K562 (cell line): ENCODE measurements around the gene ZDHHC18. TPM values are rescaled to one million over a fixed set of nuclear protein-coding genes. Genes with fewer than 3 reads are reported as not detected.

Experiments used
- ATAC-seq: fragments of 200-7000 bp; cut with Tn5 transposase; 3 replicates; pipeline ENCODE4 v1.9.1; 2020; ENCODE audit warnings: moderate library complexity
- BruUV-seq: library from RNA; stranded (reverse); fragments of 400-500 nt; replicated peaks from 2 replicates; lab custom pipeline; 2021; lab: Mats Ljungman, UMichigan
- CTCF ChIA-PET: fragments of 300-600 bp; formaldehyde crosslinking; extraction: SDS; loops from one replicate; lab custom pipeline; 2021; ENCODE audit warnings: low intra/inter-chr PET ratio; lab: Yijun Ruan, JAX
- POLR2A ChIA-PET: fragments of 300-600, 350-650 bp; sonication (Branson Sonifier 250); formaldehyde crosslinking; extraction: SDS; loops from one replicate; lab custom pipeline; 2021; ENCODE audit warnings: antibody characterized with exemption, inconsistent platforms; lab: Yijun Ruan, JAX
- DNase-seq, 4 experiments: peaks; one replicate each; pipeline versions ENCODE4 v3.0.0 to v3.0.0-alpha.2; 2011 to 2018; ENCODE audit warnings: low spot score in 3 of 4, mixed read lengths in 3 of 4; ENCODE audit errors: extremely low read depth in 1 of 4
- FAIRE-seq: peaks from 2 replicates; lab custom pipeline; 2011; peaks lifted over from hg19 to GRCh38; lab: Jason Lieb, UNC
- H2AFZ ChIP-seq: 2 replicates; pipeline ENCODE4 v1.6.0; 2011; ENCODE audit warnings: low read depth, low read length, control low read depth, inconsistent platforms
- H3K27ac ChIP-seq: fragments of 200-600 bp; 3 replicates; pipeline ENCODE4 v1.8.0; 2011; ENCODE audit warnings: low read depth, mild to moderate bottlenecking, control low read depth, inconsistent platforms, low read length, moderate library complexity, mixed read lengths; ENCODE audit errors: extremely low read depth
- H3K27me3 ChIP-seq, 2 experiments: fragments of 300-600 bp in 1 of 2; 2 replicates in 1 of 2; 3 replicates in 1 of 2; pipeline versions ENCODE4 v1.6.0 to v1.8.0; 2011; ENCODE audit warnings: inconsistent platforms in 2 of 2, low read length in 2 of 2, mild to moderate bottlenecking in 1 of 2, mixed read lengths in 1 of 2, moderate library complexity in 1 of 2; ENCODE audit not compliant: control insufficient read depth in 2 of 2, insufficient read depth in 2 of 2
- H3K36me3 ChIP-seq: fragments of 300-600 bp; 3 replicates; pipeline ENCODE4 v1.8.0; 2011; ENCODE audit warnings: mild to moderate bottlenecking, low read length, inconsistent platforms; ENCODE audit not compliant: control insufficient read depth, insufficient read depth
- H3K4me1 ChIP-seq, 2 experiments: fragments of 200-600 bp in 1 of 2; replicated peaks in 1 of 2; 2 replicates in 1 of 2; 3 replicates in 1 of 2; pipeline versions ENCODE4 v1.5.1 to v1.8.0; 2011; ENCODE audit warnings: inconsistent platforms in 2 of 2, low read length in 2 of 2, mild to moderate bottlenecking in 1 of 2, mixed read lengths in 1 of 2, moderate library complexity in 1 of 2; ENCODE audit not compliant: control insufficient read depth in 2 of 2, insufficient read depth in 2 of 2
- H3K4me2 ChIP-seq: 2 replicates; pipeline ENCODE4 v1.6.1; 2011; ENCODE audit warnings: low read length, control low read depth, inconsistent platforms, mixed read lengths; ENCODE audit not compliant: insufficient read depth
- H3K4me3 ChIP-seq: fragments of 200-600 bp; sonication (generic), shearing (Covaris generic); 2 replicates; pipeline ENCODE4 v1.5.1; 2016; ENCODE audit warnings: control low read depth, inconsistent platforms
- H3K79me2 ChIP-seq: fragments of 200-600 bp; 3 replicates; pipeline ENCODE4 v1.8.0; 2011; ENCODE audit warnings: low read length, inconsistent platforms; ENCODE audit not compliant: control insufficient read depth, insufficient read depth
- H3K9ac ChIP-seq, 2 experiments: 2 replicates each; pipeline versions ENCODE4 v1.6.0 to v1.6.1; 2011; ENCODE audit warnings: low read depth in 2 of 2, low read length in 2 of 2, control low read depth in 1 of 2, inconsistent platforms in 1 of 2, mild to moderate bottlenecking in 1 of 2, mixed read lengths in 1 of 2; ENCODE audit not compliant: insufficient read depth in 1 of 2
- H3K9me1 ChIP-seq: one replicate; pipeline ENCODE4 v1.6.0; 2011; ENCODE audit warnings: inconsistent platforms, mild to moderate bottlenecking, low read length, moderate library complexity; ENCODE audit not compliant: control insufficient read depth, insufficient read depth
- H3K9me3 ChIP-seq: replicated peaks from 2 replicates; pipeline ENCODE4 v1.5.1; 2011; ENCODE audit warnings: low read depth, low read length, inconsistent platforms; ENCODE audit not compliant: control insufficient read depth, insufficient read depth
- H4K20me1 ChIP-seq: replicated peaks from 2 replicates; pipeline ENCODE4 v1.6.1; 2011; ENCODE audit warnings: low read length, inconsistent platforms, mixed read lengths; ENCODE audit not compliant: control insufficient read depth, insufficient read depth
- FOXK2 ChIP-seq, 2 experiments: fragments of 450-650 bp; IDR thresholded peaks in 1 of 2; conservative IDR thresholded peaks in 1 of 2; 2 replicates each; pipeline ENCODE4 v1.6.1; 2016; ENCODE audit warnings: low read depth in 2 of 2, mild to moderate bottlenecking in 1 of 2
- HDGF ChIP-seq: fragments of 450-650 bp; IDR thresholded peaks from 2 replicates; pipeline ENCODE4 v1.6.1; 2016
- KLF6 ChIP-seq: fragments of 250-450 bp; sonication (Bioruptor Pico); IDR thresholded peaks from 2 replicates; pipeline ENCODE4 v1.4.0; 2020; ENCODE audit warnings: mild to moderate bottlenecking, moderate library complexity, borderline replicate concordance
- MTF1 ChIP-seq: fragments of 250-450 bp; sonication (Bioruptor Pico); IDR thresholded peaks from 2 replicates; pipeline ENCODE4 v1.9.0; 2021; ENCODE audit warnings: moderate library complexity, mild to moderate bottlenecking, inconsistent platforms, borderline replicate concordance
- MXI1 ChIP-seq: IDR thresholded peaks from 2 replicates; pipeline ENCODE4 v1.6.1; 2011; ENCODE audit warnings: low read depth, mild to moderate bottlenecking, improper control_type of control experiment, low read length
- NELFE ChIP-seq: IDR thresholded peaks from 2 replicates; pipeline ENCODE4 v1.6.1; 2011; ENCODE audit warnings: mild to moderate bottlenecking; ENCODE audit not compliant: insufficient read depth, insufficient read length
- NR2C2 ChIP-seq, 2 experiments: fragments of 200-800 bp in 1 of 2; sonication (Bioruptor generic) in 1 of 2; sonication (generic) in 1 of 2; formaldehyde crosslinking in 1 of 2; IDR thresholded peaks; 2 replicates each; pipeline versions ENCODE4 v1.6.1 to v1.8.0; 2016 to 2022; ENCODE audit warnings: mild to moderate bottlenecking in 1 of 2, missing compliant biosample characterization in 1 of 2, missing genetic modification characterization in 1 of 2, missing genetic modification reagents in 1 of 2
- NRF1 ChIP-seq, 2 experiments: fragments of 450-650 bp; IDR thresholded peaks in 1 of 2; conservative IDR thresholded peaks in 1 of 2; 2 replicates each; pipeline ENCODE4 v1.6.1; 2014; ENCODE audit warnings: mild to moderate bottlenecking in 2 of 2
- RBFOX2 ChIP-seq: fragments of 200-400 bp; formaldehyde crosslinking; IDR thresholded peaks from 2 replicates; pipeline ENCODE4 v1.6.1; 2017; ENCODE audit warnings: low read depth, mild to moderate bottlenecking, low read length, moderate library complexity
- SMAD3 ChIP-seq: fragments of 450-650 bp; formaldehyde crosslinking; conservative IDR thresholded peaks from 2 replicates; pipeline ENCODE4 v1.4.0; 2020; ENCODE audit warnings: mild to moderate bottlenecking
- SNRNP70 ChIP-seq: fragments of 200-400 bp; formaldehyde crosslinking; optimal IDR thresholded peaks from 2 replicates; pipeline ENCODE3; 2017; ENCODE audit warnings: low read depth, low read length
- ZBTB12 ChIP-seq: fragments of 250-450 bp; sonication (Bioruptor Pico); IDR thresholded peaks from 2 replicates; pipeline ENCODE4 v1.4.0; 2020
- ZBTB26 ChIP-seq: fragments of 450-650 bp; formaldehyde crosslinking; IDR thresholded peaks from 2 replicates; pipeline ENCODE4 v1.4.0; 2022; ENCODE audit warnings: missing genetic modification characterization
- ZNF239 ChIP-seq: fragments of 250-450 bp; sonication (Bioruptor Pico); IDR thresholded peaks from 2 replicates; pipeline ENCODE4 v1.4.0; 2020; ENCODE audit warnings: mild to moderate bottlenecking
- ZNF354B ChIP-seq: fragments of 250-450 bp; sonication (Bioruptor Pico); IDR thresholded peaks from 2 replicates; pipeline ENCODE4 v1.4.0; 2020
- ZNF639 ChIP-seq, 2 experiments: fragments of 200-800 bp in 1 of 2; sonication (Bioruptor generic) in 1 of 2; sonication (generic) in 1 of 2; formaldehyde crosslinking in 1 of 2; IDR thresholded peaks in 1 of 2; conservative IDR thresholded peaks in 1 of 2; 2 replicates each; pipeline versions ENCODE4 v1.5.0 to v1.6.1; 2016 to 2020; ENCODE audit warnings: missing compliant biosample characterization in 1 of 2, missing genetic modification characterization in 1 of 2, missing genetic modification reagents in 1 of 2
- ZNF644 ChIP-seq: fragments of 200-800 bp; sonication (Bioruptor generic); IDR thresholded peaks from 2 replicates; pipeline ENCODE4 v1.6.1; 2016; ENCODE audit warnings: low read depth, missing genetic modification characterization, missing compliant biosample characterization
- ZNF695 ChIP-seq: fragments of 450-650 bp; formaldehyde crosslinking; IDR thresholded peaks from 2 replicates; pipeline ENCODE4 v1.4.0; 2020; ENCODE audit warnings: mild to moderate bottlenecking, moderate library complexity
- WGBS: fragments of 100-300 bp; shearing (Covaris generic); methylation state at CpG from one replicate; pipeline ENCODE4 v1.1.6; 2016; ENCODE audit warnings: low coverage, mixed read lengths; ENCODE audit not compliant: insufficient coverage; ENCODE audit errors: missing lambda C conversion rate; 5-methylcytosine and 5-hydroxymethylcytosine counted together
- in situ Hi-C: fragments of 300-500 bp; cut with MboI; formaldehyde crosslinking; loops from 4 replicates; pipeline ENCODE4 v1.15.0; 2018; ENCODE audit warnings: inconsistent platforms, mixed read lengths
- intact Hi-C: fragments of 100-400 bp; cut with micrococcal nuclease; formaldehyde crosslinking; loops from 2 replicates; pipeline ENCODE4 v1.14.2; 2022
- polyA plus RNA-seq, 8 experiments: library from polyadenylated mRNA; depleted of rRNA in 4 of 8; stranded (reverse) in 5 of 8; unstranded in 3 of 8; fragments of >200 nt; fragmentation: Nextera tagmentation in 2 of 8; fragmentation: Illumina TruSeq in 1 of 8; extraction: Ambion mirVana in 2 of 8; extraction: Trizol in 1 of 8; gene quantifications; 2 replicates each; pipeline versions ENCODE4 v1.2.1 to v1.2.3, GENCODE V29; 2011 to 2014; ENCODE audit warnings: inconsistent platforms in 1 of 8, missing spikeins in 1 of 8
- total RNA-seq, 7 experiments: library from RNA; depleted of rRNA in 6 of 7; stranded (reverse); fragments of >200 nt in 6 of 7; fragmentation: Illumina TruSeq in 2 of 7; extraction: Trizol in 2 of 7; gene quantifications; 2 replicates each; pipeline versions ENCODE4 v1.2.1 to v1.2.3, GENCODE V29; 2011 to 2021; ENCODE audit warnings: low replicate concordance in 1 of 7

ZDHHC18 gene
- total and polyA plus RNA-seq, 9 of the 15 experiments (the other 6 are each of a cell fraction or from before 2014, with no cell fraction given) = 0.42 to 35.6 (median 15.8) TPM

- DNase-seq = no peak
- POLR2A ChIA-PET = interaction anchor here (0.6 to 12.0 kb wide), 19 partner anchors 9 to 512 kb away, joined by 3 to 110 read pairs (median 4); partner anchors contain the start of genes GPATCH3, NR0B2 and PIGV
- 6% methylated on average over 12 of the region's 12 CpGs for WGBS
- Histone ChIP-seq H3K27ac (peak overlapping the region; percentile 91), H3K4me2 (peak overlapping the region; percentile 99), H4K20me1 (peaks cover 7% of the 10 kb centered on the region; the same call in 1 of the 2 replicates), H2AFZ (peak overlapping the region; percentile 95), H3K79me2 (peaks cover 24% of the 10 kb centered on the region), H3K9ac (peak overlapping the region; percentile 88 to 98), H3K27me3 (no peaks in the 10 kb centered on the region), H3K4me3 (peak overlapping the region; percentile 94), H3K9me3 (no peaks in the 10 kb centered on the region), H3K9me1 (no peaks in the 10 kb centered on the region), H3K36me3 (peaks cover 62% of the 10 kb centered on the region), H3K4me1 (peaks cover 13 to 27% of the 10 kb centered on the region in 2 experiments)
- BruUV-seq = TSS peak; percentile 98
- CTCF ChIA-PET = interaction anchor here (0.6 kb wide), 1 partner anchor 77 kb away, joined by 3 read pairs; no protein-coding TSS in a partner anchor
- FAIRE-seq = no peak
- intact Hi-C loops (loop anchor here (1.0 kb wide), 1 partner anchor 10 kb away; the partner anchor contains the start of gene GPATCH3), in situ Hi-C loops (no loop called here)
- peak; percentile 71 for ATAC-seq
- 0 out of 4 replicates have a peak, but pooled peaks of 1 of the 2 experiments have one; percentile 61 for TF ChIP-seq ZNF639 (CRISPR knock-in tag; conservative IDR thresholded peaks at IDR 0.05 in 1 of 2, IDR thresholded peaks at IDR 0.05 in 1 of 2)
- peak; percentile 48; the same call in 1 of the 2 replicates for TF ChIP-seq HDGF
- no peak for TF ChIP-seq ZNF644 (tag)
- TF ChIP-seq SNRNP70 = no peak
- 0 out of 2 replicates have a peak, but pooled peaks have one; percentile 15 for TF ChIP-seq MTF1
- TF ChIP-seq RBFOX2 = peak; percentile 34; the same call in 1 of the 2 replicates
- 0 out of 2 replicates have a peak, but pooled peaks have one; percentile 8 for TF ChIP-seq SMAD3 (CRISPR knock-in tag)
- peak; percentile 6 to 18; a peak in 1 of 4 replicates for TF ChIP-seq NRF1 (conservative IDR thresholded peaks at IDR 0.05 in 1 of 2, IDR thresholded peaks at IDR 0.05 in 1 of 2)
- TF ChIP-seq ZBTB12 = peak; percentile 5; the same call in 1 of the 2 replicates
- peak; percentile 6; the same call in 1 of the 2 replicates for TF ChIP-seq MXI1
- no peak for TF ChIP-seq NELFE
- 0 out of 2 replicates have a peak, but pooled peaks have one; percentile 60 for TF ChIP-seq ZNF695 (CRISPR knock-in tag)
- no peak for TF ChIP-seq ZNF354B (CRISPR knock-in tag)
- TF ChIP-seq FOXK2 (conservative IDR thresholded peaks at IDR 0.05 in 1 of 2, IDR thresholded peaks at IDR 0.05 in 1 of 2; ENCODE audit: low read depth in 2 of 2) = no peak
- 0 out of 2 replicates have a peak, but pooled peaks have one; percentile 14 for TF ChIP-seq ZNF239 (CRISPR knock-in tag)
- no peak for TF ChIP-seq NR2C2 (CRISPR knock-in tag; IDR thresholded peaks at IDR 0.05)
- TF ChIP-seq NR2C2 (tag; IDR thresholded peaks at IDR 0.05) = peak; percentile 35; the same call in 1 of the 2 replicates
- TF ChIP-seq KLF6 (CRISPR knock-in tag) = peak; percentile 58; the same call in 1 of the 2 replicates
- TF ChIP-seq ZBTB26 (CRISPR knock-in tag) = 0 out of 2 replicates have a peak, but pooled peaks have one; percentile 76
These were observed 63.9 kb downstream of the ZDHHC18 start for GRCh38 chr1:26890467-26890796.
